ENCODE data around the gene HERC2.

GRCh38 chr15:28112962-28113361 is 209.0 kb downstream of the HERC2 start:
- TF ChIP-seq POLR2A (IDR thresholded peaks at IDR 0.05): no peak
- TF ChIP-seq CTCF (IDR thresholded peaks at IDR 0.05): no peak
- TF ChIP-seq EP300 (IDR thresholded peaks at IDR 0.05): no peak

All from tibial nerve (tissue), 4 donors.